HG03095 (cell line): Measurements from ENCODE around the gene TBC1D1.
"Not testable (repeated sequence)": the region's sequence is repeated elsewhere in the genome, so short reads cannot be mapped to it uniquely, and the experiment has no call there.

Experiments
- ATAC-seq: cut with Tn5 transposase; IDR thresholded peaks from one replicate; pipeline ENCODE4 v1.9.1; 2021; ENCODE audit warnings: moderate library complexity; ENCODE audit not compliant: unreplicated experiment

Gene TBC1D1

DNA sequence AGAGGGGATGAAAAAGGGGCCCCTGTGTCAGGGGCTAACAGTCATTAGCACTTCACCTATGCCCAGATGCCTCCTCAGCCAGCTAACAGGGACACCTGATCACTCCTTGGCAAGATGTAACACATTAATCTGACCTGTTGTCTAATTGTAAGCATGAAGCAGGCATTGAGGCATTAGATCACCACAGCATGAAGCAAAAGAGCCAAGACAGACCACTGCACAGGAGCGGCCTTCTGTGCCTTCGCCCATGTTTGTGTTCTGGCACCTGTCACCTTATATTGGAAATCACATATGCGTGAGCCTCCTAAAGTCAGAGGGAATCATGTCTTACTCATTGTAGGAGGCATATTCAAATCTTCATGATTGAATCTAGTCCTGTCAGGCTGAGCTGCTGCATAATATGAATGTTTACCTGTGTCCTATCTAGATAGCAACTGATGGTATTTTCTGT lies 117.7 kb downstream of the TBC1D1 start:
- ATAC-seq, result no peak

- ATAC-seq, result no peak
Measured at GRCh38 chr4:38009421-38009820, 118.5 kb downstream of the TBC1D1 start.

- no peak for ATAC-seq
Measured at GRCh38 chr4:38009949-38010348, 119.1 kb downstream of the TBC1D1 start.

- ATAC-seq, result no peak
Measured at GRCh38 chr4:38011511-38012162, 120.8 kb downstream of the TBC1D1 start.

GRCh38 chr4:38013461-38014366 lies 122.8 kb downstream of the TBC1D1 start:
- no peak for ATAC-seq

GRCh38 chr4:38014421-38014852 lies 123.6 kb downstream of the TBC1D1 start:
- ATAC-seq, result no peak

- no peak for ATAC-seq
Measured at GRCh38 chr4:38015886-38016515, 125.1 kb downstream of the TBC1D1 start.

DNA sequence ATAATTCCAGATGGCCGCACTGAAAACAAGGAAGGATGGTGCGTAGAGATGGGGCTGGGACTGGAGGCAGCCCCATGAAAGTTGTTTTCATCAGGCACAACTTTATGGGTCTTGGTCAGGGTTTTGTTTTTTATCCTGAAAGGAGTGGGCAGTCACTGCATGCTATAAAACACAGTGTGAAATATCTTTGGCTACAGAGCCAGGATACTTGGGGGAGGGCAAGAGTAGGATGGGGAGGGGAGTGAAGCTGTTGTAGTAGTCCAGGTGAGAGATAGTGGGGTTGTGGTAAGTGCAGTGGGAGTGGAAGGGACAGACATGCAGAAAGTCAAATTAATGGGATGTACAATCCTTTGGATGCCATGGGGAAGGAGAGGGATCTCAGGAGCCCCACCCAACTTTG lies 125.8 kb downstream of the TBC1D1 start:
- no peak for ATAC-seq

GRCh38 chr4:38017609-38018008 lies 126.7 kb downstream of the TBC1D1 start:
- ATAC-seq, result no peak

DNA sequence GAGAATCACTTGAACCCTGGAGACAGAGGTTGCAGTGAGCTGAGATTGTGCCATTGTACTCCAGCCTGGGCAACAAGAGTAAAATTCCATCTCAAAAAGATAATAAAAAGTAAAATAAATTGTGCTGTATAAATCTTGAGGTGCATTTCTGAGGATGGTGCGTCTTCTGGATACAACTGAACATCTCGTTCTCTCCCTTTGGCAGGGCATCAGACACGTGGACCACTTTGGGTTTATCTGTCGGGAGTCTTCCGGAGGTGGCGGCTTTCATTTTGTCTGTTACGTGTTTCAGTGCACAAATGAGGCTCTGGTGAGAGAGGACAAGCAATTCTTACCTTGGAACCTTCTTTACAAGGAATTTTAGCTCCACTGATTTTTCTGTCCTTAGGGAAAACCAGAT lies 129.5 kb downstream of the TBC1D1 start:
- no peak for ATAC-seq

GRCh38 chr4:38020961-38021360 lies 130.1 kb downstream of the TBC1D1 start:
- ATAC-seq, result not testable (repeated sequence)

DNA sequence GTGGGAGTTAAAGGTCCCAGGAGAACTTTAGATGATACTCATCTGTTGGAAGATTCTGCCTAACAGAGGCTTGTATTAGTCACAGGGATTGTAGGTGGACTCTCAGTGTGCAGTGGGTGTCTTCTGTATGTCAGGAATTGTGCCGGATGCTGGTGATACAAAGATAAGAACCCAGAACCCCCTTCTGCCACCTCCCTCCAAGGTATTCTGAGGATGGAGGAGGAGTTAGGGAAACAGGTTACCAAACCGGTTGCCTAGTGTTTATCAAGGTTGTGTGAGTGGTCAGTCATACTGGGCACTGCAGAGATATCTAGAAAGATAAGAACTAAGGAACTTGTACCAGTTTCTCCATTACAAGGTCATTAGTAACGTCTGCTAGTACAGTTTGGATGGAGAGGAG lies 130.9 kb downstream of the TBC1D1 start:
- ATAC-seq, result no peak

DNA sequence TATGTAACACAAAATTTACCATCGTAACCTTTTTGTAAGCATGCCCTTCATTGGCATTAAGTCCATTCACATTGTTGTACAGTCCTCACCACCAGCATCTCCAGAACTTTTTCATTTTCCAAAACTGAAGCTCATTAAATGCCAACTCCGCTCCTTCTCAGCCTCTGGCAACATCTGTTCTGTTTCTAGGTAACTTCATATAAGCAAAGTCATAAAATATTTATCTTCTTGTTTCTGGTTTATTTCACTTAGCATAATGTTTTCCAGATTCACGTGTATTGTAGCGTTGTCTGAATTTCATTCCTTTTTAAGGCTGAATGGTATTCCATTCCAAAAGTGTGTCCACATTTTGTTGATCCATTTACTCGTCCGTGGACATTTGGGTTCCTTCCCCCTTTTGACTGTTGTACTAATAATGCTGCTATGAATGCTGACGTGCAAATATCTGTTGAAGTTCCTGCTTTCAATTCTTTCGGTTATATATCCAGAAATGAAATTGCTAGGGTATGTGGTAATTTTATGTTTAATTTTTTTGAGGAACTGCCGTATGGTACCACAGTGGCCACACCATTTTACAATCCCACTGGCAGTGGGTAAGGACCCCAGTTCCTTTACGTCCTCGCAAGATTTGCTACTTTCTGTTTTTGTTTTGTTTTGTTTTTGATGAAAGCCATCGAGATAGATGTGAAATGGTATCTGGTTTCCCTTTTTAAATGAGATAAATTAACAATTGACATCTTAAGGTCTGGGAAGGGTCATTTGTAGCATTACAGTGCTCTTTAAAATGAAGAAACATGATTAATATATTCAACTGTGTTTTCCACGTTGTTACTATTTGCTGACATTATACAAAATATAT lies 132.7 kb downstream of the TBC1D1 start:
- ATAC-seq, result no peak

- no peak for ATAC-seq
Measured at GRCh38 chr4:38024206-38024509, 133.3 kb downstream of the TBC1D1 start.

DNA sequence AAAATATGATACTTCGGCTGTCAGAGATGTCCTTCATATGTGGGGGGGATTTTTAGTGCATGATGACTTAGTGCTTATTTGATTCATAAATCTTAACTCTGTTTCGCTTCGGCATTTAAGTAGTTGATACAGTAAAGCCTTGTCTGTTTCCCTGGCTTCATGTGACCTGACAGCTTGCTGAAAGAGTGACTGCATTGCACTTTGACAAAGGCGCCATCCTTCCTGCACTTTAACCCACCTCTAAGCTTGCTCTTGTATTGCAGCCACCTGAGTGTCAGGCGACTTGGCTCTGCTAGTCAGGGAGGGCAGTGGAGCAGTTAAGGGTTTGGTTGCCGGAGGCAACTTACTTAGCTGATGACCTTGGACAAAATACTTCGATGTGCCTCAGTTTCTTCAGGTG lies 134.8 kb downstream of the TBC1D1 start:
- no peak for ATAC-seq

DNA sequence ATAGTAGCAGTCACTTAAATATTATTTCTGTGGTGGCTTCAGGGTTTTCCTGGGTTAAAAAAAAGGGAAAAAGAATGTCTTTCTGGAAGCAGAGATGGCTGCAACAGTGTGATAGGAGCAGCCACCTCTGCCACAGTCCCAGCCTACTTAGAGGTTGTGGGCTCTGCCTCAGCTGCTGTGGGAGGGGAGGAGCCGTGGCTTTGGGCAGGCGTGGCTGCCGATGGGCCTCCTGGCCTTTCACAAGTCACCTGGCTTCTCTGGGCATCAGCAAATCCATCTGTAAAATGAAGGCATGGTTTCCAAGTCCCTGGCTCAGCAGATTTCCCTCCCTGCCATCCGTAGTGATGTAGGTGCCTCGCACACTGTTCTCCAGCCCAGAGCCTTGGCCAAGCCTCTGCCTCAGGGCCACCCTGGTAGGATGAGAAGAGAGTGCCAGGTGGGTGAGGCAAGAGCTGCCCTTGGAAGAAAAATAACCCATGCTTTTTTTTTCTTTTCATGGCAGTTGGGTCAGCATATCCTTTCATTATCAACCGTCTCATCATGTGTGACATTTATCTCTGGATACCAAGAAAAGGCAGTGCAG lies 135.4 kb downstream of the TBC1D1 start:
- no peak for ATAC-seq

DNA sequence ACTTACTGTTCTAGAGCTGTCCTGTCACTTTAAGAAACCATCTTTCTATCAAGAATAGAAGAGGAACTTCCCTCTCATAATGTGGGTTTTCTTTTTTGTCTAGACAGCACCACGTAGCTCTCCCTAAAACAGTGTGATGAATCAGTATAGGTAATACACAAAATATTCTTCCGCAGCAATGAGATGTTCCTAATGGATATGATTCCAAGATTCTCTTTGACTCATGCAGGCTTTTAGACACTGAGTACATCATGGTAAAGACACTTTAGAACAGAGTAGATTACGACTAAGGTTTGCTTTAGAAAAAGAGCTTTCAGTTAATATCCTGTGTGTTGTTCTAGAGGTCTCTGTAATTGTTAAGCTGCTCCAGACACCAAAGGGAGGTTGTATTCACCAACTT lies 139.1 kb downstream of the TBC1D1 start:
- ATAC-seq, result no peak

GRCh38 chr4:38034986-38035882 lies 144.3 kb downstream of the TBC1D1 start:
- ATAC-seq, result no peak

GRCh38 chr4:38036548-38036947 lies 145.7 kb downstream of the TBC1D1 start:
- no peak for ATAC-seq

- no peak for ATAC-seq
Measured at GRCh38 chr4:38037612-38038011, 146.7 kb downstream of the TBC1D1 start.
